K562 (cell line): ENCODE data around the gene ERFL. TPM values are rescaled to one million over a fixed set of nuclear protein-coding genes. Genes with fewer than 3 reads are reported as not detected.
"Not testable (repeated sequence)": the region's sequence is repeated elsewhere in the genome, so short reads cannot be mapped to it uniquely, and the experiment has no call there.

Experiments used
- ATAC-seq: fragments of 200-7000 bp; cut with Tn5 transposase; 3 replicates; pipeline ENCODE4 v1.9.1; 2020; ENCODE audit warnings: moderate library complexity
- BruUV-seq: library from RNA; stranded (reverse); fragments of 400-500 nt; replicated peaks from 2 replicates; lab custom pipeline; 2021; lab: Mats Ljungman, UMichigan
- CTCF ChIA-PET: fragments of 300-600 bp; formaldehyde crosslinking; extraction: SDS; loops from one replicate; lab custom pipeline; 2021; ENCODE audit warnings: low intra/inter-chr PET ratio; lab: Yijun Ruan, JAX
- POLR2A ChIA-PET: fragments of 300-600, 350-650 bp; sonication (Branson Sonifier 250); formaldehyde crosslinking; extraction: SDS; loops from one replicate; lab custom pipeline; 2021; ENCODE audit warnings: antibody characterized with exemption, inconsistent platforms; lab: Yijun Ruan, JAX
- DNase-seq, 4 experiments: peaks; one replicate each; pipeline versions ENCODE4 v3.0.0 to v3.0.0-alpha.2; 2011 to 2018; ENCODE audit warnings: low spot score in 3 of 4, mixed read lengths in 3 of 4; ENCODE audit errors: extremely low read depth in 1 of 4
- FAIRE-seq: peaks from 2 replicates; lab custom pipeline; 2011; peaks lifted over from hg19 to GRCh38; lab: Jason Lieb, UNC
- H2AFZ ChIP-seq: 2 replicates; pipeline ENCODE4 v1.6.0; 2011; ENCODE audit warnings: low read depth, low read length, control low read depth, inconsistent platforms
- H3K27ac ChIP-seq: fragments of 200-600 bp; 3 replicates; pipeline ENCODE4 v1.8.0; 2011; ENCODE audit warnings: low read depth, mild to moderate bottlenecking, control low read depth, inconsistent platforms, low read length, moderate library complexity, mixed read lengths; ENCODE audit errors: extremely low read depth
- H3K27me3 ChIP-seq, 2 experiments: fragments of 300-600 bp in 1 of 2; 2 replicates in 1 of 2; 3 replicates in 1 of 2; pipeline versions ENCODE4 v1.6.0 to v1.8.0; 2011; ENCODE audit warnings: inconsistent platforms in 2 of 2, low read length in 2 of 2, mild to moderate bottlenecking in 1 of 2, mixed read lengths in 1 of 2, moderate library complexity in 1 of 2; ENCODE audit not compliant: control insufficient read depth in 2 of 2, insufficient read depth in 2 of 2
- H3K36me3 ChIP-seq: fragments of 300-600 bp; 3 replicates; pipeline ENCODE4 v1.8.0; 2011; ENCODE audit warnings: mild to moderate bottlenecking, low read length, inconsistent platforms; ENCODE audit not compliant: control insufficient read depth, insufficient read depth
- H3K4me1 ChIP-seq, 2 experiments: fragments of 200-600 bp in 1 of 2; replicated peaks in 1 of 2; 2 replicates in 1 of 2; 3 replicates in 1 of 2; pipeline versions ENCODE4 v1.5.1 to v1.8.0; 2011; ENCODE audit warnings: inconsistent platforms in 2 of 2, low read length in 2 of 2, mild to moderate bottlenecking in 1 of 2, mixed read lengths in 1 of 2, moderate library complexity in 1 of 2; ENCODE audit not compliant: control insufficient read depth in 2 of 2, insufficient read depth in 2 of 2
- H3K4me2 ChIP-seq: 2 replicates; pipeline ENCODE4 v1.6.1; 2011; ENCODE audit warnings: low read length, control low read depth, inconsistent platforms, mixed read lengths; ENCODE audit not compliant: insufficient read depth
- H3K4me3 ChIP-seq: fragments of 200-600 bp; sonication (generic), shearing (Covaris generic); 2 replicates; pipeline ENCODE4 v1.5.1; 2016; ENCODE audit warnings: control low read depth, inconsistent platforms
- H3K79me2 ChIP-seq: fragments of 200-600 bp; 3 replicates; pipeline ENCODE4 v1.8.0; 2011; ENCODE audit warnings: low read length, inconsistent platforms; ENCODE audit not compliant: control insufficient read depth, insufficient read depth
- H3K9ac ChIP-seq, 2 experiments: 2 replicates each; pipeline versions ENCODE4 v1.6.0 to v1.6.1; 2011; ENCODE audit warnings: low read depth in 2 of 2, low read length in 2 of 2, control low read depth in 1 of 2, inconsistent platforms in 1 of 2, mild to moderate bottlenecking in 1 of 2, mixed read lengths in 1 of 2; ENCODE audit not compliant: insufficient read depth in 1 of 2
- H3K9me1 ChIP-seq: one replicate; pipeline ENCODE4 v1.6.0; 2011; ENCODE audit warnings: inconsistent platforms, mild to moderate bottlenecking, low read length, moderate library complexity; ENCODE audit not compliant: control insufficient read depth, insufficient read depth
- H3K9me3 ChIP-seq: replicated peaks from 2 replicates; pipeline ENCODE4 v1.5.1; 2011; ENCODE audit warnings: low read depth, low read length, inconsistent platforms; ENCODE audit not compliant: control insufficient read depth, insufficient read depth
- H4K20me1 ChIP-seq: replicated peaks from 2 replicates; pipeline ENCODE4 v1.6.1; 2011; ENCODE audit warnings: low read length, inconsistent platforms, mixed read lengths; ENCODE audit not compliant: control insufficient read depth, insufficient read depth
- BCOR ChIP-seq: fragments of 450-650 bp; IDR thresholded peaks from 2 replicates; pipeline ENCODE4 v1.6.1; 2016
- HDAC2 ChIP-seq: fragments of 450-650 bp; IDR thresholded peaks from 2 replicates; pipeline ENCODE4 v1.6.1; 2016; ENCODE audit warnings: mild to moderate bottlenecking
- KDM1A ChIP-seq, 2 experiments: fragments of 450-650 bp; IDR thresholded peaks; 2 replicates each; pipeline ENCODE4 v1.6.1; 2016; ENCODE audit warnings: mild to moderate bottlenecking in 2 of 2
- RBM25 ChIP-seq: fragments of 200-400 bp; formaldehyde crosslinking; IDR thresholded peaks from 2 replicates; pipeline ENCODE4 v1.6.1; 2018; ENCODE audit warnings: low read length, low read depth, moderate library complexity; ENCODE audit not compliant: severe bottlenecking
- ZNF121 ChIP-seq: sonication (generic); formaldehyde crosslinking; conservative IDR thresholded peaks from 2 replicates; pipeline ENCODE4 v1.8.0; 2022; ENCODE audit warnings: missing genetic modification reagents
- WGBS: fragments of 100-300 bp; shearing (Covaris generic); methylation state at CpG from one replicate; pipeline ENCODE4 v1.1.6; 2016; ENCODE audit warnings: low coverage, mixed read lengths; ENCODE audit not compliant: insufficient coverage; ENCODE audit errors: missing lambda C conversion rate; 5-methylcytosine and 5-hydroxymethylcytosine counted together
- in situ Hi-C: fragments of 300-500 bp; cut with MboI; formaldehyde crosslinking; loops from 4 replicates; pipeline ENCODE4 v1.15.0; 2018; ENCODE audit warnings: inconsistent platforms, mixed read lengths
- intact Hi-C: fragments of 100-400 bp; cut with micrococcal nuclease; formaldehyde crosslinking; loops from 2 replicates; pipeline ENCODE4 v1.14.2; 2022
- polyA plus RNA-seq, 8 experiments: library from polyadenylated mRNA; depleted of rRNA in 4 of 8; stranded (reverse) in 5 of 8; unstranded in 3 of 8; fragments of >200 nt; fragmentation: Nextera tagmentation in 2 of 8; fragmentation: Illumina TruSeq in 1 of 8; extraction: Ambion mirVana in 2 of 8; extraction: Trizol in 1 of 8; gene quantifications; 2 replicates each; pipeline versions ENCODE4 v1.2.1 to v1.2.3, GENCODE V29; 2011 to 2014; ENCODE audit warnings: inconsistent platforms in 1 of 8, missing spikeins in 1 of 8
- total RNA-seq, 7 experiments: library from RNA; depleted of rRNA in 6 of 7; stranded (reverse); fragments of >200 nt in 6 of 7; fragmentation: Illumina TruSeq in 2 of 7; extraction: Trizol in 2 of 7; gene quantifications; 2 replicates each; pipeline versions ENCODE4 v1.2.1 to v1.2.3, GENCODE V29; 2011 to 2021; ENCODE audit warnings: low replicate concordance in 1 of 7

The ERFL gene
- total and polyA plus RNA-seq, 9 of the 15 experiments (the other 6 are each of a cell fraction or from before 2014, with no cell fraction given): 0.07 to 0.75 (median 0.32) TPM; not detected in 4

DNA sequence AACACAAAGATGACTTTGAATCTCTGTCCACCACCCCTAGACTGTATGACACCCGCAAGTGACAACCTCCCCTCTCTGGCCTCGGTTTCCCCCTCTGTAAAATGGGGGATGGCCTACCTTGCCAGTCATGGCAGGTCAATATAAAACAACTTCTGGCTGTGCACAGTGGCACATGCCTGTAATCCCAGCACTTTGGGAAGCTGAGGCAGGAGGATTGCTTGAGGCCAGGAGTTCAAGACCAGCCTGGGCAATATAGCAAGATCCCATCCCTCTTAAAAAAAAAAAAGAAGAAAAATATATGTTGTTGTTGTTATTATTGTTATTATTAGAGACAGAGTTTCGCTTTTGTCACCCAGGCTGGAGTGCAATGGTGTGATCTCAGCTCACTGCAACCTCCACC, 52.3 kb downstream of the ERFL start:
- H3K9ac ChIP-seq, H3K79me2 ChIP-seq, FAIRE-seq, in situ Hi-C loops, DNase-seq, H3K9me3 ChIP-seq, ATAC-seq, H3K27ac ChIP-seq, BruUV-seq, H3K36me3 ChIP-seq, intact Hi-C loops, H3K9me1 ChIP-seq, H3K27me3 ChIP-seq, H3K4me3 ChIP-seq: not testable (repeated sequence)
- ChIA-PET CTCF (interaction anchor here (1.1 to 5.4 kb wide), 2 partner anchors 75 to 82 kb away, joined by 3 to 35 read pairs; no protein-coding TSS in a partner anchor), POLR2A (interaction anchor here (0.9 kb wide), 1 partner anchor 82 kb away, joined by 3 read pairs; no protein-coding TSS in a partner anchor)
- WGBS: 53% methylated on average over 3 of the region's 3 CpGs
- peaks cover 27 to 47% of the 10 kb centered on the region in 2 experiments for H3K4me1 ChIP-seq
- peaks cover 14% of the 10 kb centered on the region; the same call in 1 of the 2 replicates for H4K20me1 ChIP-seq
- H3K4me2 ChIP-seq: 0 out of 2 replicates have a peak overlapping the region, but pooled peaks have one; percentile 46
- peak overlapping the region; percentile 77; the same call in 1 of the 2 replicates for H2AFZ ChIP-seq
- TF ChIP-seq ZNF121 (CRISPR knock-in tag) (peak; percentile 97), HDAC2 (0 out of 2 replicates have a peak, but pooled peaks have one; percentile 31), RBM25 (peak; percentile 17), BCOR (peak; percentile 87), KDM1A (IDR thresholded peaks at IDR 0.05) (peak; percentile 9 to 53; a peak in 3 of 4 replicates)
